Upper lobe of right lung (tissue), 1 donor: ENCODE data around the gene AKNA. TPM values are rescaled to one million over a fixed set of nuclear protein-coding genes. Genes with fewer than 3 reads are reported as not detected.

Experiments used
- ATAC-seq: fragments of 200-7000 bp; cut with Tn5 transposase; one replicate; pipeline ENCODE4 v1.9.1; 2020; ENCODE audit warnings: mild to moderate bottlenecking, moderate library complexity
- DNase-seq: peaks from one replicate; pipeline ENCODE4 v3.0.0-alpha.2; 2020
- H3K27ac ChIP-seq: fragments of 200-600 bp; one replicate; pipeline ENCODE4 v1.8.0; 2022
- H3K27me3 ChIP-seq: fragments of 200-600 bp; one replicate; pipeline ENCODE4 v1.8.0; 2022; ENCODE audit warnings: mild to moderate bottlenecking
- H3K36me3 ChIP-seq: fragments of 200-600 bp; one replicate; pipeline ENCODE4 v1.8.0; 2022
- H3K4me1 ChIP-seq: fragments of 200-600 bp; one replicate; pipeline ENCODE4 v1.8.0; 2022
- H3K4me3 ChIP-seq: fragments of 200-600 bp; one replicate; pipeline ENCODE4 v1.8.0; 2022; ENCODE audit warnings: mild to moderate bottlenecking
- H3K9me3 ChIP-seq: fragments of 200-600 bp; one replicate; pipeline ENCODE4 v1.8.0; 2022
- CTCF ChIP-seq: fragments of 200-600 bp; IDR thresholded peaks from one replicate; pipeline ENCODE4 v1.8.0; 2022; ENCODE audit warnings: antibody characterized with exemption
- intact Hi-C: fragments of 100-400 bp; cut with DNase I; formaldehyde crosslinking; loops from one replicate; pipeline ENCODE4 v1.11.0; 2022
- total RNA-seq: library from RNA; stranded (reverse); fragmentation: NEBNext Ultra II Directional; extraction: Animal tissue kit (Norgen Biotek cat#: 25700); gene quantifications from one replicate; pipeline ENCODE4 v1.2.1, GENCODE V29; 2021
- donor health status: DM: no; HTN: yes; CAD: no; lungs with severe emphysema.

The AKNA gene
- total RNA-seq, 1 donor from 2014 or later = 54.7 TPM

DNA sequence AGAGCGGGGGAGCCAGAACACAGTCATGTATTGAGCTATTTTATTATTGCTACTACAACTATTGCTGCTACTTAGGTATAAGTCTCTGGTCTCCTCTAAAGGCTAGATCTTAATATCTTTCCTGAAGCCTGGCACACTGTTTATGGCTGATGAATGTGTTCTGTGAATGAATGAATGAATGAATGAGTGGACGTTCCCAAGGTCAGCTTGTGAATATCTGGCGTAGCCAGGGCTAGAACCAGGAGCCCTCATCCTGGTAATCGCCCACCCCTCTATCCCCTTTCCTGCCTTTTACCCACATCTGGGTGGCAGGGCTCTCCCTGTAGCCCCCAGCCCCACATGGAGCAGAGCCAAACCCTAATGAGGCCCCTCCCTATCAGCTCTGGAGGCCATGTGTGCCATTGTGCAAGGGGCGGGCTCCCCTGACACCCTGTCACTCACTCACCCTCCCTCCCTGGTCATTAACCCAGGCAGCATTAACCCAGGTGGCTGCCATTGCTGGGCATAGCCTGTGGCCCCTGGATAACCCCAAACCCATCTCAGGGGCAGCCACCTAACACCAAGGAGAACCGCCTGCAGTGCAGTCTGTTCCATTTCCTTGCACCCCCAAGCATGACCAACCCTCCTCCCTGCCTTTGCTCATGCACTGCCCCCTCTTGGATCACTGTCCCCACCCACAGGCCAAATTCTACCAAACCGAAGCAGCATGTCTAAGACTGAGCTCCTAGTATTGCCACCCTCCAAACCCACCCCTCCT, 2.0 kb upstream of the AKNA start:
- Histone ChIP-seq H3K9me3 (no peaks in the 10 kb centered on the region), H3K4me1 (peaks cover 70% of the 10 kb centered on the region), H3K36me3 (no peaks in the 10 kb centered on the region), H3K27me3 (no peaks in the 10 kb centered on the region), H3K27ac (peak overlapping the region; percentile 96), H3K4me3 (no peak overlapping the region)
- intact Hi-C loops = no loop called here
- no peak for ATAC-seq
- TF ChIP-seq CTCF = no peak
- no peak for DNase-seq

DNA sequence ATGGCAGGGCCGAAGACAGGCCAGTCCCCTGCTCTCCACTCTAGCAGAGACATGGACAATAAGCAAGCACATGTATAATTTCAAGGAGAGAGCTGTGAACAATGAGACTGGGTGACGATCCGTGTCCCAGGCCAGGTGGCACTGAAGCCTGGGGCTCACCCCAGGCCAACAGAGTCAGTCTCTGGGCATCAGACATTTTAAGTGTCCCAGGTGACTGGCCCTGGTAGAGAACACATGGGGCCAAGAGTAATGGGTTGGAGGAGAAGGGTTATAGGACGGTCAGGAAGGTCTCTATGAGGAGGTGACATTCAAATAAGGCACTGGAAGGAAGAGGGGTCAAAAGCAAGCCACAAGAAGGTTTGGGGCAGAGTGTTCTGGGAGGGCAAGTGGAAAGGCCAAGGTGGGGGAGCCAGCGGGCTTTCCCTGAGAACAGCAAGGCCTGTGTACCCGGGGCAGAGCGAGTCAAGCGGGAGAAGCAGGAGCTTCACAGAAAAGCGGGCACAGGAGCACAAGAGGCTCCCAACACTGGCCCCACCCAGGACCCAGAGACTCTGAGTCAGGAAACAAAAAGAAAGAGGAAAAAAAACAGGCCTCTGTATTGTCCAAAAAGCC, 1.1 kb upstream of the AKNA start:
- Histone ChIP-seq H3K27me3 (no peaks in the 10 kb centered on the region), H3K27ac (peak overlapping the region; percentile 96), H3K36me3 (no peaks in the 10 kb centered on the region), H3K9me3 (no peaks in the 10 kb centered on the region), H3K4me3 (peak overlapping the region; percentile 69), H3K4me1 (peaks cover 75% of the 10 kb centered on the region)
- ATAC-seq = no peak
- DNase-seq = no peak
- no peak for TF ChIP-seq CTCF
- intact Hi-C loops = no loop called here

GRCh38 chr9:114388357-114388682, 538 bp upstream of the AKNA start:
- ATAC-seq (no peak), DNase-seq (no peak)
- Histone ChIP-seq H3K4me1 (peaks cover 75% of the 10 kb centered on the region), H3K27me3 (no peaks in the 10 kb centered on the region), H3K27ac (peak overlapping the region; percentile 96), H3K36me3 (no peaks in the 10 kb centered on the region), H3K9me3 (no peaks in the 10 kb centered on the region), H3K4me3 (peak overlapping the region; percentile 69)
- TF ChIP-seq CTCF = no peak
- intact Hi-C loops = no loop called here

- Histone ChIP-seq H3K4me1 (peaks cover 77% of the 10 kb centered on the region), H3K27ac (peak overlapping the region; percentile 96), H3K9me3 (no peaks in the 10 kb centered on the region), H3K4me3 (peak overlapping the region; percentile 69), H3K36me3 (no peaks in the 10 kb centered on the region), H3K27me3 (no peaks in the 10 kb centered on the region)
- ATAC-seq (peak; percentile 12), DNase-seq (no peak)
- intact Hi-C loops = no loop called here
- TF ChIP-seq CTCF = no peak
Observed at GRCh38 chr9:114386886-114387679, 699 bp downstream of the AKNA start.

GRCh38 chr9:114386361-114386885, 1.4 kb downstream of the AKNA start:
- Histone ChIP-seq H3K27ac (peak overlapping the region; percentile 96), H3K4me3 (peak overlapping the region; percentile 69), H3K36me3 (no peaks in the 10 kb centered on the region), H3K4me1 (peaks cover 79% of the 10 kb centered on the region), H3K9me3 (no peaks in the 10 kb centered on the region), H3K27me3 (no peaks in the 10 kb centered on the region)
- DNase-seq (no peak), ATAC-seq (no peak)
- no peak for TF ChIP-seq CTCF
- intact Hi-C loops = no loop called here
